K562 (cell line): Measurements from ENCODE around the gene ZSCAN12. TPM values are rescaled to one million over a fixed set of nuclear protein-coding genes. Genes with fewer than 3 reads are reported as not detected.

ENCODE experiments used
- E2F3 ChIP-seq: fragments of 250-450 bp; sonication (Bioruptor Pico); IDR thresholded peaks from 2 replicates; pipeline ENCODE4 v1.4.0; 2020; ENCODE audit warnings: mild to moderate bottlenecking
- EGR1 ChIP-seq: fragments of 450-650 bp; conservative IDR thresholded peaks from 2 replicates; pipeline ENCODE4 v1.6.1; 2017; ENCODE audit warnings: mild to moderate bottlenecking
- GATA2 ChIP-seq: sonication (generic); formaldehyde crosslinking; IDR thresholded peaks from 2 replicates; pipeline ENCODE4 v1.4.0; 2020; ENCODE audit warnings: mild to moderate bottlenecking, missing genetic modification reagents
- HCFC1 ChIP-seq: IDR thresholded peaks from 2 replicates; pipeline ENCODE4 v1.6.1; 2012; ENCODE audit warnings: low read depth, low read length, improper control_type of control experiment
- HMG20B ChIP-seq: fragments of 250-450 bp; sonication (Bioruptor Pico); IDR thresholded peaks from 2 replicates; pipeline ENCODE4 v1.5.0; 2021; ENCODE audit warnings: mild to moderate bottlenecking
- LARP7 ChIP-seq: fragments of 450-650 bp; IDR thresholded peaks from 2 replicates; pipeline ENCODE4 v1.6.1; 2016
- MAFG ChIP-seq: fragments of 450-650 bp; conservative IDR thresholded peaks from 2 replicates; pipeline ENCODE4 v1.6.1; 2016; ENCODE audit warnings: missing genetic modification characterization, missing compliant biosample characterization
- MTF1 ChIP-seq: fragments of 250-450 bp; sonication (Bioruptor Pico); IDR thresholded peaks from 2 replicates; pipeline ENCODE4 v1.9.0; 2021; ENCODE audit warnings: moderate library complexity, mild to moderate bottlenecking, inconsistent platforms, borderline replicate concordance
- MXI1 ChIP-seq: IDR thresholded peaks from 2 replicates; pipeline ENCODE4 v1.6.1; 2011; ENCODE audit warnings: low read depth, mild to moderate bottlenecking, improper control_type of control experiment, low read length
- NFE2 ChIP-seq: IDR thresholded peaks from 2 replicates; pipeline ENCODE4 v1.6.1; 2014; ENCODE audit warnings: antibody characterized with exemption, low read depth
- PHB2 ChIP-seq: fragments of 450-650 bp; IDR thresholded peaks from 2 replicates; pipeline ENCODE4 v1.6.1; 2017; ENCODE audit warnings: low read depth
- PHTF2 ChIP-seq: fragments of 250-450 bp; sonication (Bioruptor Pico); IDR thresholded peaks from 2 replicates; pipeline ENCODE4 v1.5.0; 2021; ENCODE audit warnings: mild to moderate bottlenecking
- PTTG1 ChIP-seq: fragments of 450-650 bp; IDR thresholded peaks from 2 replicates; pipeline ENCODE4 v1.6.1; 2016; ENCODE audit warnings: low read depth, mild to moderate bottlenecking, missing genetic modification characterization, missing compliant biosample characterization
- RB1 ChIP-seq: fragments of 450-650 bp; IDR thresholded peaks from 2 replicates; pipeline ENCODE4 v1.6.1; 2017; ENCODE audit warnings: low read depth, mild to moderate bottlenecking
- RBBP5 ChIP-seq: fragments of 200-600 bp; sonication (generic); IDR thresholded peaks from 2 replicates; pipeline ENCODE4 v1.6.1; 2012; ENCODE audit warnings: borderline replicate concordance, mild to moderate bottlenecking, low read length, control low read depth, inconsistent platforms; ENCODE audit not compliant: insufficient read depth, poor library complexity, severe bottlenecking
- RBM25 ChIP-seq: fragments of 200-400 bp; formaldehyde crosslinking; IDR thresholded peaks from 2 replicates; pipeline ENCODE4 v1.6.1; 2018; ENCODE audit warnings: low read length, low read depth, moderate library complexity; ENCODE audit not compliant: severe bottlenecking
- SMAD2 ChIP-seq: fragments of 150-350 bp; IDR thresholded peaks from 2 replicates; pipeline ENCODE4 v1.6.1; 2014; ENCODE audit warnings: low read depth, mild to moderate bottlenecking, low read length
- SMARCA5 ChIP-seq: fragments of 450-650 bp; IDR thresholded peaks from 2 replicates; pipeline ENCODE4 v1.6.1; 2016
- XRCC4 ChIP-seq: IDR thresholded peaks from one replicate; pipeline ENCODE4 v1.6.1; 2011; ENCODE audit not compliant: insufficient read depth, insufficient read length; ENCODE audit errors: extremely low read depth
- polyA plus RNA-seq, 8 experiments: library from polyadenylated mRNA; depleted of rRNA in 4 of 8; stranded (reverse) in 5 of 8; unstranded in 3 of 8; fragments of >200 nt; fragmentation: Nextera tagmentation in 2 of 8; fragmentation: Illumina TruSeq in 1 of 8; extraction: Ambion mirVana in 2 of 8; extraction: Trizol in 1 of 8; gene quantifications; 2 replicates each; pipeline versions ENCODE4 v1.2.1 to v1.2.3, GENCODE V29; 2011 to 2014; ENCODE audit warnings: inconsistent platforms in 1 of 8, missing spikeins in 1 of 8
- total RNA-seq, 7 experiments: library from RNA; depleted of rRNA in 6 of 7; stranded (reverse); fragments of >200 nt in 6 of 7; fragmentation: Illumina TruSeq in 2 of 7; extraction: Trizol in 2 of 7; gene quantifications; 2 replicates each; pipeline versions ENCODE4 v1.2.1 to v1.2.3, GENCODE V29; 2011 to 2021; ENCODE audit warnings: low replicate concordance in 1 of 7
- TF ChIP-seq, protein P1 (sequence below): fragments of 200-800 bp; sonication (Bioruptor generic); IDR thresholded peaks from 2 replicates; pipeline ENCODE4 v1.6.1; 2017; ENCODE audit warnings: missing genetic modification characterization, missing compliant biosample characterization
- TF ChIP-seq, protein P2 (sequence below): sonication (generic); formaldehyde crosslinking; IDR thresholded peaks from 2 replicates; pipeline ENCODE4 v1.8.0; 2023; ENCODE audit warnings: mild to moderate bottlenecking, missing genetic modification reagents
- TF ChIP-seq, protein P3 (sequence below): sonication (generic); formaldehyde crosslinking; IDR thresholded peaks from 2 replicates; pipeline ENCODE4 v1.8.0; 2022; ENCODE audit warnings: mild to moderate bottlenecking, missing genetic modification reagents
- TF ChIP-seq, protein P4 (sequence below): sonication (generic); formaldehyde crosslinking; IDR thresholded peaks from 2 replicates; pipeline ENCODE4 v1.5.0; 2020; ENCODE audit warnings: missing genetic modification reagents
- TF ChIP-seq, protein P5 (sequence below): conservative IDR thresholded peaks from 2 replicates; pipeline ENCODE4 v1.6.1; 2011; ENCODE audit warnings: low read depth, mild to moderate bottlenecking, low read length; ENCODE audit not compliant: control insufficient read depth

The ZSCAN12 gene
- total and polyA plus RNA-seq, 9 of the 15 experiments (the other 6 are each of a cell fraction or from before 2014, with no cell fraction given): 2.5 to 19.6 (median 12.5) TPM

DNA sequence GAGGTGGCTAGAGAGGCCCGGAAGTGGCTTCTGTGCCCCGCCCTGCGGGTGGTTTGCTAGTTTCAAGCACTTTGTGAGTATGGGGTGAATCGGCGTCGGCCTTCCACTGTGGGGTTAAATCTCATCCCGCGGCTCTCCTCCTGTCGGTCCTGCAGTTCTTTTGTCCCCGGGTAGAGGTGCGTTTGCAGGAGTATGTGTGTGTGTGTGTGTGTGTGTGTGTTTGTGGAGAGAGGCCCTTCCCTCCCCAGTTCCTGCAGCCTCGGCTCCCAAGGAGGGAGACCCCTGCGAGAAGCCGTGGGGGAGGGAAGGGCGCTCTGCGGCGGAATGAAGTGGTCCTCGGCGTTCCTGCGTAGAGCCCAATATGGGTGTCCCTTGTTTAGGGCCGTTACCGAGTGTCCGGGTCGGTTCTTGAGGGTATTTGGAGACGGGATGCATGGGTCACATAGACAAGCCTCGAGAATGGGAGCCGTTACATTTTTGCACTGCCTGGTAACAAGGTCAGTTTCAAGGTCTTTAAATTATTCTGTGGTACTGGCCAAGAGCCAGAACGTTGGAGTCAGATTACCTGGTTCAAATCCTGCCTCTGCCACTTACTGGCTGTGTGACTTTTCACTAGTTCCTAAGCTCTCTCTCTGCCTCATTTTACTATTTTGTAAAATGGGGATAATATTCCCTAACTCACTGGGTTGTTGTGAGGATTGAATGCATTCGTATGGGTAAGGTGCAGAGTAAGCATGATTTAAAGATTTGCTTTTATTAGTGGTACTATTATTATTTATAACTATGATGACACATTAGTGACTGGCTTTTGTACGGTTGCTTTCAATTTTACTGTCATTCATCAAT is 49.4 kb downstream of the ZSCAN12 start, which contains the start of gene ZKSCAN3 (continued):
- TF ChIP-seq RB1 (peak; percentile 22), EGR1 (no peak; the same call in 1 of the 2 replicates), MXI1 (no peak; the same call in 1 of the 2 replicates), RBBP5 (peak; percentile 89), SMAD2 (no peak), PHTF2 (CRISPR knock-in tag) (peak; percentile 16; the same call in 1 of the 2 replicates), GATA2 (no peak), LARP7 (peak; percentile 98), RBM25 (peak; percentile 67), MTF1 (no peak), HMG20B (no peak), MAFG (peak; percentile 66), XRCC4 (no peak), HCFC1 (peak; percentile 74), PHB2 (peak; percentile 50; the same call in 1 of the 2 replicates), PTTG1 (tag) (no peak), E2F3 (CRISPR knock-in tag) (no peak), SMARCA5 (peak; percentile 86), NFE2 (0 out of 2 replicates have a peak, but pooled peaks have one; percentile 1)
- TF ChIP-seq, protein P1, sequence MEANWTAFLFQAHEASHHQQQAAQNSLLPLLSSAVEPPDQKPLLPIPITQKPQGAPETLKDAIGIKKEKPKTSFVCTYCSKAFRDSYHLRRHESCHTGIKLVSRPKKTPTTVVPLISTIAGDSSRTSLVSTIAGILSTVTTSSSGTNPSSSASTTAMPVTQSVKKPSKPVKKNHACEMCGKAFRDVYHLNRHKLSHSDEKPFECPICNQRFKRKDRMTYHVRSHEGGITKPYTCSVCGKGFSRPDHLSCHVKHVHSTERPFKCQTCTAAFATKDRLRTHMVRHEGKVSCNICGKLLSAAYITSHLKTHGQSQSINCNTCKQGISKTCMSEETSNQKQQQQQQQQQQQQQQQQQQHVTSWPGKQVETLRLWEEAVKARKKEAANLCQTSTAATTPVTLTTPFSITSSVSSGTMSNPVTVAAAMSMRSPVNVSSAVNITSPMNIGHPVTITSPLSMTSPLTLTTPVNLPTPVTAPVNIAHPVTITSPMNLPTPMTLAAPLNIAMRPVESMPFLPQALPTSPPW: peak; percentile 90
- TF ChIP-seq, protein P2, sequence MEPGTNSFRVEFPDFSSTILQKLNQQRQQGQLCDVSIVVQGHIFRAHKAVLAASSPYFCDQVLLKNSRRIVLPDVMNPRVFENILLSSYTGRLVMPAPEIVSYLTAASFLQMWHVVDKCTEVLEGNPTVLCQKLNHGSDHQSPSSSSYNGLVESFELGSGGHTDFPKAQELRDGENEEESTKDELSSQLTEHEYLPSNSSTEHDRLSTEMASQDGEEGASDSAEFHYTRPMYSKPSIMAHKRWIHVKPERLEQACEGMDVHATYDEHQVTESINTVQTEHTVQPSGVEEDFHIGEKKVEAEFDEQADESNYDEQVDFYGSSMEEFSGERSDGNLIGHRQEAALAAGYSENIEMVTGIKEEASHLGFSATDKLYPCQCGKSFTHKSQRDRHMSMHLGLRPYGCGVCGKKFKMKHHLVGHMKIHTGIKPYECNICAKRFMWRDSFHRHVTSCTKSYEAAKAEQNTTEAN: no peak
- TF ChIP-seq, protein P3, sequence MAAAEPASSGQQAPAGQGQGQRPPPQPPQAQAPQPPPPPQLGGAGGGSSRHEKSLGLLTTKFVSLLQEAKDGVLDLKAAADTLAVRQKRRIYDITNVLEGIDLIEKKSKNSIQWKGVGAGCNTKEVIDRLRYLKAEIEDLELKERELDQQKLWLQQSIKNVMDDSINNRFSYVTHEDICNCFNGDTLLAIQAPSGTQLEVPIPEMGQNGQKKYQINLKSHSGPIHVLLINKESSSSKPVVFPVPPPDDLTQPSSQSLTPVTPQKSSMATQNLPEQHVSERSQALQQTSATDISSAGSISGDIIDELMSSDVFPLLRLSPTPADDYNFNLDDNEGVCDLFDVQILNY: no peak
- TF ChIP-seq, protein P4, sequence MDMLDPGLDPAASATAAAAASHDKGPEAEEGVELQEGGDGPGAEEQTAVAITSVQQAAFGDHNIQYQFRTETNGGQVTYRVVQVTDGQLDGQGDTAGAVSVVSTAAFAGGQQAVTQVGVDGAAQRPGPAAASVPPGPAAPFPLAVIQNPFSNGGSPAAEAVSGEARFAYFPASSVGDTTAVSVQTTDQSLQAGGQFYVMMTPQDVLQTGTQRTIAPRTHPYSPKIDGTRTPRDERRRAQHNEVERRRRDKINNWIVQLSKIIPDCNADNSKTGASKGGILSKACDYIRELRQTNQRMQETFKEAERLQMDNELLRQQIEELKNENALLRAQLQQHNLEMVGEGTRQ (CRISPR knock-in tag): no peak
- TF ChIP-seq, protein P5, sequence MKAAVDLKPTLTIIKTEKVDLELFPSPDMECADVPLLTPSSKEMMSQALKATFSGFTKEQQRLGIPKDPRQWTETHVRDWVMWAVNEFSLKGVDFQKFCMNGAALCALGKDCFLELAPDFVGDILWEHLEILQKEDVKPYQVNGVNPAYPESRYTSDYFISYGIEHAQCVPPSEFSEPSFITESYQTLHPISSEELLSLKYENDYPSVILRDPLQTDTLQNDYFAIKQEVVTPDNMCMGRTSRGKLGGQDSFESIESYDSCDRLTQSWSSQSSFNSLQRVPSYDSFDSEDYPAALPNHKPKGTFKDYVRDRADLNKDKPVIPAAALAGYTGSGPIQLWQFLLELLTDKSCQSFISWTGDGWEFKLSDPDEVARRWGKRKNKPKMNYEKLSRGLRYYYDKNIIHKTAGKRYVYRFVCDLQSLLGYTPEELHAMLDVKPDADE: no peak; the same call in 1 of the 2 replicates
